ENCODE data around the gene RBPJL.
A peak's percentile ranks its signal among the peaks of the same experiment; 100 is the strongest.

The RBPJL gene

DNA sequence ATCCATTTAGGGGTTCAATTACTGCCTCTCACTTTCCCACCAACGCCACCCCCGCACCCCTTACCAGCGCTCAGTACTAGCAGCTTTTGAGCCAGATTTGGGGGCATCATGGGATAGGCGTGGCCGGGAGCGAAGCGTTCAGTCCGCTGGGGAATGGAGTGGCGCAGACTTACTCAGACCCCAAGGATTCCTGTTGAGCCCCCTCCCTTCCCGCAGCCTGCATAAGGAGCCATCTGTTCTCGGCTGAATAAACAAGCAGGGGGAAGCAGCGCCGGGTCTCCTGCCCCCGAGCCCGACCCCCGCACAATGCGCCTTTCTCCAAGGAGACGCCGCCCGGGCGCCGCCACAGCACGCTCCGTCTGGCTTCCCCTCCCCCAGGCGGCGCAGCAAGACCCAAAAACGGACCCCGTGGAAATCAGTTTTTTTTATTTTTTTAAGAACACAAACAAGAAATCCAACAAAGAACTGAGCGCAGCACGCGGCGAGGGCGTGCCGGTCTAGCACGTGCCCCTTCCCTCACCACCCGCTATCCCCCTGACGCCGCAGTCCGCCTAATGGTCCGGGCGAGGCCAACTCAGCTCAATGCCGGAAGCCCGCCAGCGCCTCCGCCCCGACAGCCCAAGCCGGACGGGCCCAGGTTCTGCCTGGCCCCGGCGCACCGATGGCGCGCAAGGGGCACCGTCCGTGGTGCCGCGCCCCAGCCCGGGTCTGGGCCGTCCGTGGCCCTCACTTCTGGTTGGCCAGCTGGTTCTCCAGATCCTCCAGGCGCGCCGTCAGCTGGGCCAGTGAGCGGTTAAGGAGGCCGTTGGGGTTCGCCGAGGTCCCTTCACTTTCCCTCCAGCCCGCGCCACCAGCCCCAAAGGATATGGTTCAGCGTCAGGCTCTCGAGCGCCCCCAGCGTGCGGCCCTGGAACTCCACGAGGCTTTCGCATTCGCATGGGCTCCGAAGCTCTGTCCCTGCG lies 13.3 kb upstream of the RBPJL start:
- peak; percentile 93 for DNase-seq (ENCODE audit: low spot score)

DNA sequence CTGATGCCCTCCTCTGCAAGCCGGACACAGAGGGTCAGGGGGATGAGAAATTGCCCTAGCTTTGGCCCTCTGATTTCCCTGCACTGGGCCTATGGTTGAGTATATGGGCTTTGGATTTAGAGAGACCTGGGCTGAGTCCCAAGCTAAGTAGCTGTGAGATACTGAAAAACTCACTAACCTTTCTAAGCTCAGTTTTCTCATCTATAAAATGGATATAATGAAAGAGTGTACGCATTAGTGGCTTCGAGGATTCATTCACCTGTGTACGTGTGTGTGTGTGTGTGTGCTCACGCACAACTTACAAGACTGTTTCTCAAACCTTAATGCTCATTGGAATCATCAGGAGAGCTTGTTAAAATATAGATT lies 12.7 kb upstream of the RBPJL start:
- DNase-seq (ENCODE audit: low spot score): no peak

DNA sequence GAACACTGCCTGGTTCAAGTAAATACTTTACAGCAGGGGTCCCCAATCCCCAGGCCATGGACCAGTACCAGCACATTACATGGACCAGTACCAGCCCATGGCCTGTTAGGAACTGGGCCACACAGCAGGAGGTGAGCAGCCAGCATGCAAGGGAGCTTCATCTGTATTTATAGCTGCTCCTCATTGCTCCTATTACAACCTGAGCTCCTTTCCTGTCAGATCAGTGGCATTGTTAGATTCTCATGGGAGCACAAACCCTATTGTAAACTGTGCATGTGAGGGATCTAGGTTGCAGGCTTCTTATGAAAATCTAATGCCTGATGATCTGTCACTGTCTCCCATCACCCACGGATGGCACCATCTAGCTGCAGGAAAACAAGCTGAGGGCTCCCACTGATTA lies 12.0 kb upstream of the RBPJL start:
- DNase-seq (ENCODE audit: low spot score): no peak

DNA sequence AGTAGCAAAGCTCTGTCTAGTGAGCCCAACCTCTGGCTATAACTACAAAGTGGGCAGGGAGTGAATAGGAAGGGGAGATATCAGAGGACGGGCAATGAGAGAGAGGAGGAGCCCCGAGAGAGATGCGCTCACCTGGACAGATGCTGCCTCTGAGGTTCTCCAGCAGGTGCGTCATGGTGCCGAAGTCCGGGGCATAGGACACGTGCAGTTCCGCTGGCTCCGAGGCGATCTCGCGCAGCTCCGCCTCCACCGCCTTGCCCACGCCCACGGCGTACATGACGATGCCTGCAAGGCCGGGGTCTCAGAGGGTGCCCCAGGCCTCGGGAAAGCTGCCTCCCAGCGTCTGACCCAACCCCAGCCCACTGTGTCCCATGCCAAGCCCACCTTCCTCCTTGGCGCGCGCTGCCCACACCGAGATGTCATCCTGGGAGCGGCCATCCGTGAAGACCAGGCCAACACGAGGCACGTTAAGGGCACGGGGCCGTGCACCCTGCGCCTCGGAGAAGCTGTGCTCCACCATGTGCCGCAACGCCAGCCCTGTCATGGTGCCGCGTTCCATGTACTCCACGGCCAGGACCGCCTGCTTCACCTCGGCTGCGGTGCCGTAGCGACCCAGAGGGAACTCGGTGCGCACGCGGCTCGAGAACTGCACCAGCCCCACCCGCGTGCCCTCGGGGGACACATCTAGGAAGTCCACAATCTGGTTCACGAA lies 8.7 kb upstream of the RBPJL start:
- DNase-seq (ENCODE audit: low spot score): no peak

DNA sequence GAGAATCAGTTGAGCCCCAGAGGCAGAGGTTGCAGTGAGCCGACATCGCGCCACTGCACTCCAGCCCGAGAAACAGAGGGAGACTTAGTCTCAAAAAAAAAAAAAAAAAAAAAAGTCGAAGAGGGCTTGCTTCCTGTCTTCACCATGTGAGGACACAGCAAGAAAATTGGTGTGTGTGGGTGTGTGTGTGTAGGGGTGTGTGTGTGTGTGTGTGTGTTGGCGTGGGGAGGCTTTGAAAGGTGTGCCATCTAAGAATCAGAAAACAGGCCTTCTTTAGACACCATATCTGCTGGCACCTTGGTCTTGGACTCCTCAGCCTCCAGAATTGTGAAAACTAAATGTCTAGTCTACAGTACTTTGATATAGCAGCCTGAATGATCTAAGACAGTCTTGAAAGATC lies 6.9 kb upstream of the RBPJL start:
- no peak for DNase-seq (ENCODE audit: low spot score)

DNA sequence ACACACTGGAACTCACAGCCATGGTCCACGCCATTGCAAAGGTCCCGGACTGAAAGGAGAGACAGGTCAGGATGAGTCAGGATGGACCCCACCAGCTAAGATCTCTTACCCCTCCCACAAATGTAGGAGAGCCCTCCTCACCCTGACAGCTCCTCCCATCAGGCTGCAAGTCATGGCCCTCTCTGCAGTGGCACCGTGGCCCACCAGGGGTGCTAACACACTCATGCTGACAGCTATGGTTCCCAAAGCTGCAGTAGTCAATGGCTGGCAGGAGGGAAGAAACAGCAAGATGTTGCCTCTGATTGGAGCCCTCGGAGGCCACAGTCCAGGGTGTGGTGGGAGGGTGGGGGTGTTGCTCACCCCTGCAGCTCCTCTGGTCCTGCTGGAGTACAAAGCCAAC lies 5.7 kb upstream of the RBPJL start:
- DNase-seq (ENCODE audit: low spot score): peak; percentile 77

DNA sequence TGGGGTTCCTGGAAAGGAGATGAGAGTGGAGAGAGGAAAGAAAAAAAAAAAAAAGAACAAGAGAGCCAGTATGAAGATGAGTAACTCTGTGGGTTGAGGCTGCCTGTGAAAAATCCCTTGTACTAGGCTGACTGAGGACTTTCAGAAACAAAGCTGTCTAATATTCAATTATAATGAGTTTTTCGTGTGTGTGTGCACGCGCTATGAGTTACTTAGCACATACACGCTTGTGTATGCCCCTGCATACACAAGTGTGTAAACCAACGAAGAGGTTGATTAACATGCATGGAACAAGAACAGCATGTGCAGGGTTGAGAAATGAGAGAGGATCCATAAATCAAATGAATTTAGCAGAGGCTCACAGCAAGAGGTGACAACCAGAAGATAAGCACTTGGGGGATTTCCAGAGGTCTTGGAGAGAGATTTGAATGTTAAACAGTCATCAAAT lies 4.8 kb upstream of the RBPJL start:
- no peak for DNase-seq (ENCODE audit: low spot score)

DNA sequence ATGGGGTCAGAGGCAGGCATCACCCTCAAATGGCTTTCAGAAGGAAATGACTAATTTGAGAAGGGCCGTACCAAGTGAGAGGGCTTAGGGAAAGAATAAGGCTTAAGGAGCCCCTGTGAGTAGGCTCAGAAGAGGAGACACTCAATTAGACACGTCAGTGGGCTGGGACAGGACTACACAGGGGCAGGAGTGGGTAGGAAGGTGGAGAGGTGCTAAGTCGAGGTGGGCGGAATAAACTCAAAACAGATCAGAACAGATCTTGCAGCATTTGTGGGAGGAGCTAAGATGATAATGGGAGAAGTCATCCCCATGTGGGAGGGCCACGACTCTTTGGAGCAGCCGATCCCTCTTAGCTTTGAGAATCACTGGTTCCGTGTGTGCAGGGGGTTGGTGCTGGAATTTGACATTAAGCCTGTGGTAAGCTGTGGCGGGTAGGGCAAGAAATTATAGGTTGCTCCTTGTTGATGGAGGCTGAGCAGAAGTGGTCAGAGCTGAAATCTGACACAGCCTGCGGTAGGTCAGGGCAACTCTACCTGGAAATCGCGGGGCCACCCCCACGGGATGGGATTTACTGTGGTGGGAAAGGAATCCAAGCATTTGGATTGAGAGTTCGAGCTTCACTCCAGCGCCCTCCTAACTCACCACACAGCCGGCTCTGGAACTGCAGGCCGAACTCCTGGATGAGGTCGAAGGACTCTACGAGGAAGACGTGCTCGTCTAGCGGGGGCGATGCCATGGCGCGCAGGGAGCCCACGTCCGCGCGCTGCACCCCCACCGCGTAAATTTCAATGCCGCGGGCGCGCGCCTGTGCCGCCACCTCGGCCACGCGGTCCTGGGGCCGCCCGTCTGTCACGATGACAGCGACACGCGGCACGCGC lies 2.8 kb upstream of the RBPJL start:
- no peak for DNase-seq (ENCODE audit: low spot score)

DNA sequence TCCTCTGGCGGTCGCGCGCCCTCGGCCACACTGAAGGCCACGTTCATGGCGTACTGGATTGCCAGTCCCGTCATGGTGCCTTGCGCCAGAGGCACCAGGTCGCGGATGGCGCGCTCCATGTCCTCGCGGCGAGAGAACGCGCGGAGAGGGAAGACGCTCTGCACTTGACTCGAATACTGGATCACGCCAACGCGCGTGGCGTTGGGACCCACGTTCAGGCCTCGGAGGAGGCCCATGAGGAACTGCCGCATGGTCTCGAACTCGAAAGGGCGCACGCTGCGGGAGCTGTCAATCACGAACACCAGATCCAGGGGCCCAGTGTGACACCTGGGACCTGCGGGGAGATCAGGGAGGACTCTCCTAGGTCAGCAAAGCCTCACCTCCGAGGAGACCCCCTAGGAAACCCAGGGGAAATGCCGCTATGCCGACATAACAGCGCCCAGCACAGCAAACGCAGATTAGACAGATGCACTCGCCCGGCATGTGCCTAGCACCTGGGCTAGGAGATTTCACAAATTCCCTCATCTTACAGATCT lies 2.1 kb upstream of the RBPJL start:
- no peak for DNase-seq (ENCODE audit: low spot score)

DNA sequence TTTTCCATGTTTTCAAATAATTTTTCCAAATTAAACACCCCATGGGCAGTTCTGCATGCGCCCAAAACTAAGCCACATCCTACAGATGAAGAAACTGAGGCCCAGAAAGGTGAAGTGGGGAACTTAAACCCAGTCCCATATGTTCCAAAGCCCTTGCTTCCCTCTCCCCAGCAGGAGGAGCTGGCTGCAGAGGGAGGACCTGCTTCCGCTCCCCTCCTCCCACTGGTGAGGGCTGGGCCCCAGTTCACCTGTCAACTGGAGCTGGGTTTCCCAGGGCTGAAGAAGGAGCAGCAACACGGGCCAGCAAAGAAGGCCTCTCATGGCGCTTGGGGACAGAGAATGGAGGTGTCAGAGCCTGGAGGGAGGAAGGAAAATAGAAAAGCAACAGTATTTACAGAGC lies 1.4 kb upstream of the RBPJL start:
- peak; percentile 44 for DNase-seq (ENCODE audit: low spot score)

DNA sequence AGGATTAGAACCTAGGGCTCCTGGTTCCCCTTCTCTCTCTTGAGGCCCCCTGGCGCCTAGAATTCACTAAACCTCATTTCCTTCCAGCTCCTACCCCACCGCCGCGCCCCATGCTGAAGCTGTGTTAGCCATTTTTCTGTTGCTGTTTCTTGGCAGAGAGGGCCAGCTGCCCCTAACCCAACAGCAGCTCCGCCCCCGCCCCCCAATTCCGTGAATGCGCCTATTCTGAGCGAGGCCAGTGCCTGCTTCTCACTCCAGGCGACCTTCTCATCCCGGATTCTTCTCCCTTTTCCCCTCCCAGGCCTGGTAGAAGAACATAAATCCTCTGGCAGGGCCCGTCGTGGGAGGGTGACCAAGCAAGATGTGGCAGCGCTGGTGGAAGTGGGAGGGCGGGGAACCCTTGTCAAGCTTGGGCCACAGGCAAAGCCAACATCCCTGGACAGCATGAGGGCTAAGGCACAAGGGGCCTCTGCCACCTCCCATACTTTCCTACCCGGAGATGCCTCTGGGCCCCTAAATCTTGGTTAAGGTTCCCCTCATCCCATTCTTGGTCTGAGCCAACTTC lies 518 bp downstream of the RBPJL start:
- DNase-seq (ENCODE audit: low spot score): no peak

DNA sequence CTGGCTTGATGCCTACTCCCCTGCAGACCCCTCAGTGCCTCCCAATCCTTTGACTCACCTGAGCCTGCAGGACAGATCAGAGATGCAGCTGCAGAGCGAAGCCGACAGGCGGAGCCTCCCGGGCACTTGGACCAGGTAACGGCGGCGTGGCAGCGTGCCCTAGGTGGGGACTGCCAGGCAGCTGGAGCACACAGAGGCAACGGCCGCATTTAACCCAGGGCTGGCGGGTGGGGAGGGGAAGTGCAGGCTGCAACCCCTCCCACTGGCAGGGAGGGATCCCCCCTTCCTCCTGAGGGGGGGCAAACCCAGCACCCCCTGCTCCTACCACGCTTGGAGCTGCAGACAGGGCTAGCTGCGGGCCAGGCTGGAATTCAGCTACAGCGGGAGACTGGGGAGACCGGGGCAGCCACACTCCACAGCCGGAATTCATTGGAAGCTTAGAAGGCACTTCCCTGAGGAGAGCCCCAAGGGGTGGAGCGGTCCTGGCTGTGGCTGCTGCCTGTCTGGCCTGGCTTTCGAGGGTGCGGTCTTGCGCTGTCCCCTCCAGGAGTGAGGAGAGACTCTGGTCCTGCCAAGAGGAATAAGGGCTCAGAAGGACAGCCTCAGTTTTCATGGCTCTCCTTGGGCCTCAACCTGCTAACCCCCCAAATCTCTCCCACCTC lies 1.6 kb downstream of the RBPJL start, which contains the start of gene MATN4:
Gene MATN4, minus strand, starts transcription at position 183 of the 662 bp plus-strand sequence. CDS start 2,717 bp downstream, outside the sequence.
- peak; percentile 14 for DNase-seq (ENCODE audit: low spot score)

DNA sequence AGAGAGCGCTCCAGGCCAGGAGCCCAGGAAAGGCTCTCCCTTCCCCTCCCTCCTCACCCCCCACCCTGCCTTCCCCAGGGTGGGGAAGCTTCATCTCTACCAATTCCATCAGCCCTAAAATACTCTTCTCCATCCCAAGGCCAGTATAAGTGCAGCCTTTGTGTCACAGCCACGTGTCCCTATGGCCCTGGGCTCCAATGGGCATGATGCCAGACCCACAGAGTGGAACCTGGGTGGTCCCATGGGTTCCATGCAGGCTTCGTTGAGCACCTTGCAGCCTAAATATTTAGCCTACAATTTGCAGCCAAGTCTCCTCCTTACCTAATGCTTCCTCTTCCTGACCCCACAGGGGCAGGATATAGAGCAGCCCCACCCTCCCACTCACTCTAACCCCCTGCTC lies 2.4 kb downstream of the RBPJL start:
- DNase-seq (ENCODE audit: low spot score): no peak

DNA sequence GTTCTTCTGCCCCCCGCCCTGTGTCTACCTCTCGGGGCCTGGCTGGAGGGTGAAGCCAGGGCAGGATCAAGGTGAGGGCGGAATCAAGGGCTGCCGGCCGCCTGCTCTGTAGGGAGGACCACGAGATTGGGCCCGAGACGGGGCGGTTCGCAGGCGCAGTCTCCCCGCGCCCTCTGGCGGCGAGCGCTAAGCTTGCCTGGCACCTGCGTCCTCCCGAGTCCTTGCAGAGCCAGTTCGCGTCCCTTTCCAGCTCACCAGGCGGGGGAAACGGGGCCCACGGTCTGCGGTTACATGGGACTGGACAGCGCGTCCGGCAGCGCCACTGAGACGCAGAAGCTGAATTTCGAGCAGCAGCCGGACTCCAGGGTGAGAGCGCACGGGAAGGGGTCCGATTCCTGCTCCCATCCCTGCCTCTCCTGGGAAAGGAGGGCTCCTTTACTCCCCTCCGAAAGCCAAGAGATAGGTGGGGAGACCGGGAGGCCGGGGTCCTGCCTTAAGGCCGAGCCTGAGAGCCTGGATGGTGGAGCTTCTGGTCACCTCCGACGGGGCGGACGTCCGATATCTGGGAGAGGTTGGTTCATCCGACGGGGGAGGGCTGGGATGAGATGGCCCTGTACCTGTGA lies 5.1 kb downstream of the RBPJL start:
- peak; percentile 93 for DNase-seq (ENCODE audit: low spot score)

DNA sequence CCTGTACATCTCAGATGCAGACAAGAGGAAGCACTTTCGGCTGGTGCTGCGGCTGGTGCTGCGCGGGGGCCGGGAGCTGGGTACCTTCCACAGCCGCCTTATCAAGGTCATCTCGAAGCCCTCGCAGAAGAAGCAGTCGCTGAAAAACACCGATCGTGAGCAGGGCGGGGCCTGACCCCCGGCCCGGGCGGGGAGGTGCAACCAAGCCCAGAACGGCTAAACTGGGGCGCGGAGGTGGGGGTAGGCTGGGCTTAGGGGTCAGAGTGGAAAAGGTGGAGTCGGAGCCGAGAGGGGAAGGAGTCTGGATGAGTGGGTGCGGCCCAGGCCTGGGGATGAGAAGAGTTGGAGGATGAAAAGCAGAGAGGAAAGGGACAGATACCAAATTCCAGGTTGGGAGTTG lies 5.6 kb downstream of the RBPJL start:
- no peak for DNase-seq (ENCODE audit: low spot score)

DNA sequence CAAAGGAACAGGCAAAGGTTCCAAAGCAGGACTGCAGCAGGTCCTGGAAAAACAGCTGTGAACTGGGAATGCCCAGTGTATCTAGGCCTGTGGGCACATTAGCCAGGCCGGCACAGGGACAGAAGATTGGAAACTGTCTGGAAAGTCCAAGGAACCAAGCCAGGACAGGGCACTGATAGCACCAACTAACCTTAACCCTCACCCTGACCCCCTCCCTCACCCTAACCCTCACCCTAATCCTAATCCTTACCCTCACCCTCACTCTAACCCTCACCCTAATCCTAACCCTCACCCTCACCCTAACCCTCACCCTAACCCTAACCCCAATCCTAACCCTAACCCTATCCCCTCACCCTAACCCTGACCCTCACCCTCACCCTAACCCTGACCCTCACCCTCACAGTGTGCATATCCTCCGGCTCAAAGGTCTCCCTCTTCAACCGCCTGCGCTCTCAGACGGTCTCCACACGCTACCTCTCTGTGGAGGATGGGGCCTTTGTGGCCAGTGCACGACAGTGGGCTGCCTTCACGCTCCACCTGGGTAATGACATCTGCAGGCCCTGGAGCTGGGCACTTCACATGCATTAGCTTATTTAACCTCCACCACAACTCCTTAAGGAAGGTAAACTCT lies 6.5 kb downstream of the RBPJL start:
- no peak for DNase-seq (ENCODE audit: low spot score)

DNA sequence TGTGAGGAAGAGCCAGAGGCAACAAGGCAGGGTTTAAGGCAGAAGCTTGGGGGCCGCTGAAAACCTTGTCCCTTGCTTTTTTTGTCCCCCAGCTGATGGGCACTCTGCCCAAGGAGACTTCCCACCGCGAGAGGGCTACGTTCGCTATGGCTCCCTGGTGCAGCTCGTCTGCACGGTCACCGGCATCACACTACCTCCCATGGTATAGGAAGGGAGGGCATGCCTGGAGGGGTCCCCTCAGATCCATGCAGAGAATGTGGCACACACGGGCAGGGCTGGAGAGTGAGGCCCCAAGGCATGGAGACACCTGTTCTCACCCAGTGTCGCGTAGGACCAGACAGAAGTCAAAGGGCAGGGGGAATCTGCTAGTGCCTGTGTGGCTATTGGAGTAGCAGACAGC lies 7.3 kb downstream of the RBPJL start:
- no peak for DNase-seq (ENCODE audit: low spot score)

DNA sequence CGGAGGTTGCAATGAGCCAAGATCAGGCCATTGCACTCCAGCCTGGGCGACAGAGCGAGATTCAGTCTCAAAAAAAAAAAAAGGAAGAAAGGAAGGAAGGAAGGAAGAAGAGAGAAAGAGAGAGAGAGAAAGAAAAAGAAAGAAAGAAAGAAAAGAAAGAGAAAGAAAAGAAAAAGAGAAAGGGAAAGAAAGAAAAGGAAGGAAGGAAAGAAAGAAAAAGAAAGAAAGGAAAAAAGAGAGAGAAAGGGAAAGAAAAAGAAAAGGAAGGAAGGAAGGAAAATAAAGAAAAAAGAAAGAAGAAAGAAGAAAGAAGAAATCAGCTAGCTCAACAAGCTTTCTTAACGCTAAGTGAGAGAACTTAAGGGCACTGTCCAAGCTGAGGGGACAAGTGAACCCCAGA lies 9.0 kb downstream of the RBPJL start:
- no peak for DNase-seq (ENCODE audit: low spot score)

DNA sequence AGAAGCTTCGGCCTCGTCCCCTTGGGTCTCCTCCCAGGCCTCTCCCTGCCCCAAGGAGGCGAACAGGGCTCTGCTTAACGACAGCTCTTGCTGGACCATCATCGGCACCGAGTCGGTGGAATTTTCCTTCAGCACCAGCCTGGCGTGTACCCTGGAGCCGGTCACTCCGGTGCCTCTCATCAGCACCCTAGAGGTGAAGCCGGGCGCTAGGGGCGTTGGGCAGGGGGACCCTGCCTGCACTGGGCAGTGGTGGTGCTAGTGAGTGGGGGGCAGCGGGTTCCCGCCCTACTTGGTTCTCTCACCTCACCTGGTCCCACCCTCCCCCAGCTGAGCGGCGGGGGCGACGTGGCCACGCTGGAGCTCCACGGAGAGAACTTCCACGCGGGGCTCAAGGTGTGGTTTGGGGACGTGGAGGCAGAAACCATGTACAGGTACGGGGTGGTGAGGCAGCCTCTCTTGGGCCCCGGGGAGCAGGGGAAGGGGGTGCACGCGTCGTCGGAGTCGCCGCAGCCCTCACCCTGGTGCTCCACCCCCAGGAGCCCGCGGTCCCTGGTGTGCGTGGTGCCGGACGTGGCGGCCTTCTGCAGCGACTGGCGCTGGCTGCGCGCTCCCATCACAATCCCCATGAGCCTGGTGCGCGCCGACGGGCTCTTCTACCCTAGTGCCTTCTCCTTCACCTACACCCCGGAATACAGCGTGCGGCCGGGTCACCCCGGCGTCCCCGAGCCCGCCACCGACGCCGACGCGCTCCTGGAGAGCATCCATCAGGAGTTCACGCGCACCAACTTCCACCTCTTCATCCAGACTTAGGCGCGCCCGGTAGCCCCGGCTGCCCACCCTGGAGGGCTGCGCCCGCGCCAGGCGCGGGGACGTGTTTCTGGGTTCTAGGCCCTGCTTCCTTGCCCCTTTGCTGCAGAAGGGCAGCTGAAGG lies 9.8 kb downstream of the RBPJL start:
- DNase-seq (ENCODE audit: low spot score): no peak
